GM23338 (cell line): ENCODE results near the gene SCAANT1. TPM values are rescaled to one million over a fixed set of nuclear protein-coding genes. Genes with fewer than 3 reads are reported as not detected.
A peak's percentile ranks its signal among the peaks of the same experiment; 100 is the strongest.

ENCODE experiments used
- ATAC-seq: fragments of 200-7000 bp; cut with Tn5 transposase; 3 replicates; pipeline ENCODE4 v1.9.1; 2020
- DNase-seq: peaks from one replicate; pipeline ENCODE4 v3.0.0-alpha.2; 2015; ENCODE audit warnings: low spot score
- H2AFZ ChIP-seq: fragments of 200-600 bp; sonication (generic); 2 replicates; pipeline ENCODE4 v1.8.0; 2016; ENCODE audit warnings: antibody characterized with exemption, mild to moderate bottlenecking, moderate library complexity
- H3F3A ChIP-seq: fragments of 200-600 bp; sonication (generic); replicated peaks from 2 replicates; pipeline ENCODE4 v1.8.0; 2017; ENCODE audit warnings: antibody characterized with exemption, mixed run types, low read depth
- H3K27ac ChIP-seq: fragments of 200-600 bp; sonication (generic); 2 replicates; pipeline ENCODE4 v1.6.1; 2016; ENCODE audit warnings: low read depth
- H3K27me3 ChIP-seq: fragments of 200-600 bp; sonication (generic); 2 replicates; pipeline ENCODE4 v1.8.0; 2016; ENCODE audit warnings: mild to moderate bottlenecking, mixed run types, moderate library complexity; ENCODE audit not compliant: insufficient read depth
- H3K36me3 ChIP-seq: fragments of 200-600 bp; sonication (generic); 2 replicates; pipeline ENCODE4 v1.8.0; 2016; ENCODE audit warnings: mild to moderate bottlenecking; ENCODE audit not compliant: insufficient read depth
- H3K4me1 ChIP-seq: fragments of 200-600 bp; sonication (generic); 2 replicates; pipeline ENCODE4 v1.8.0; 2016; ENCODE audit warnings: mild to moderate bottlenecking, moderate library complexity; ENCODE audit not compliant: insufficient read depth
- H3K4me2 ChIP-seq: fragments of 200-600 bp; sonication (generic); 2 replicates; pipeline ENCODE4 v1.7.1; 2017; ENCODE audit warnings: mixed run types
- H3K4me3 ChIP-seq: fragments of 200-600 bp; sonication (generic); 2 replicates; pipeline ENCODE4 v1.6.1; 2016; ENCODE audit warnings: mixed run types
- H3K79me2 ChIP-seq: fragments of 200-600 bp; sonication (generic); replicated peaks from 2 replicates; pipeline ENCODE4 v1.8.0; 2017; ENCODE audit warnings: mild to moderate bottlenecking; ENCODE audit not compliant: insufficient read depth
- H3K9me2 ChIP-seq: fragments of 200-600 bp; sonication (generic); 2 replicates; pipeline ENCODE4 v1.8.0; 2017; ENCODE audit not compliant: insufficient read depth
- H4K20me1 ChIP-seq: fragments of 200-600 bp; sonication (generic); replicated peaks from 2 replicates; pipeline ENCODE4 v1.8.0; 2017; ENCODE audit warnings: mild to moderate bottlenecking; ENCODE audit not compliant: insufficient read depth
- H3K27ac Mint-ChIP-seq: 2 replicates; pipeline ENCODE4 v1.8.0; 2020; ENCODE audit warnings: inconsistent platforms, mild to moderate bottlenecking, moderate library complexity, mixed read lengths
- H3K27me3 Mint-ChIP-seq: 3 replicates; pipeline ENCODE4 v1.8.0; 2022; ENCODE audit warnings: low read depth, mild to moderate bottlenecking, moderate library complexity, mixed read lengths, inconsistent platforms; ENCODE audit not compliant: insufficient read depth, poor library complexity
- H3K36me3 Mint-ChIP-seq: 3 replicates; pipeline ENCODE4 v1.8.0; 2021; ENCODE audit warnings: low read depth, mild to moderate bottlenecking, inconsistent platforms, moderate library complexity, mixed read lengths
- H3K4me1 Mint-ChIP-seq: 3 replicates; pipeline ENCODE4 v1.8.0; 2020; ENCODE audit warnings: mild to moderate bottlenecking, inconsistent platforms, mixed read lengths
- H3K4me3 Mint-ChIP-seq: 3 replicates; pipeline ENCODE4 v1.8.0; 2021; ENCODE audit warnings: moderate library complexity, mild to moderate bottlenecking, inconsistent platforms, mixed read lengths
- H3K9me3 Mint-ChIP-seq: 3 replicates; pipeline ENCODE4 v1.8.0; 2020; ENCODE audit warnings: moderate library complexity, mild to moderate bottlenecking, inconsistent platforms, mixed read lengths
- CREB1 ChIP-seq: fragments of 250-450 bp; sonication (Bioruptor Pico); IDR thresholded peaks from 2 replicates; pipeline ENCODE4 v1.5.0; 2020; ENCODE audit warnings: low read depth, mild to moderate bottlenecking, moderate library complexity
- EZH2 ChIP-seq: fragments of 200-600 bp; sonication (generic); IDR thresholded peaks from one replicate; pipeline ENCODE4 v1.8.0; 2017; ENCODE audit warnings: antibody characterized with exemption, mild to moderate bottlenecking, low read depth; ENCODE audit not compliant: unreplicated experiment
- EZH2phosphoT487 ChIP-seq: fragments of 200-600 bp; sonication (generic); IDR thresholded peaks from one replicate; pipeline ENCODE4 v1.8.1; 2018; ENCODE audit warnings: antibody characterized with exemption; ENCODE audit not compliant: unreplicated experiment
- NANOG ChIP-seq: IDR thresholded peaks from 2 replicates; pipeline ENCODE4 v1.6.1; 2016; ENCODE audit warnings: antibody characterized with exemption, borderline replicate concordance
- POLR2AphosphoS5 ChIP-seq: IDR thresholded peaks from 2 replicates; pipeline ENCODE4 v1.6.1; 2016; ENCODE audit warnings: antibody characterized with exemption, low read depth
- REST ChIP-seq: IDR thresholded peaks from one replicate; pipeline ENCODE4 v1.6.1; 2018; ENCODE audit warnings: antibody characterized with exemption; ENCODE audit not compliant: unreplicated experiment
- ZNF114 ChIP-seq: fragments of 250-450 bp; sonication (Bioruptor Pico); IDR thresholded peaks from 2 replicates; pipeline ENCODE4 v1.5.0; 2020; ENCODE audit warnings: mild to moderate bottlenecking, moderate library complexity
- ZNF331 ChIP-seq: fragments of 250-450 bp; sonication (Bioruptor Pico); IDR thresholded peaks from 2 replicates; pipeline ENCODE4 v1.5.0; 2020; ENCODE audit warnings: low read depth, mild to moderate bottlenecking, moderate library complexity
- polyA plus RNA-seq: library from polyadenylated mRNA; unstranded; fragments of >200 nt; fragmentation: Nextera tagmentation; extraction: Ambion mirVana; gene quantifications from 2 replicates; pipeline ENCODE4 v1.2.1, GENCODE V29; 2016
- total RNA-seq: library from RNA; depleted of rRNA; stranded (reverse); fragments of >200 nt; shearing (Covaris generic); gene quantifications from 2 replicates; pipeline ENCODE4 v1.2.3, GENCODE V29; 2014
- TF ChIP-seq, protein P1 (sequence below): fragments of 250-450 bp; sonication (Bioruptor Pico); IDR thresholded peaks from 2 replicates; pipeline ENCODE4 v1.5.0; 2020; ENCODE audit warnings: mild to moderate bottlenecking, moderate library complexity

The SCAANT1 gene
- total and polyA plus RNA-seq, 2 experiments from 2014 or later: 1.2 TPM; not detected in 1

DNA sequence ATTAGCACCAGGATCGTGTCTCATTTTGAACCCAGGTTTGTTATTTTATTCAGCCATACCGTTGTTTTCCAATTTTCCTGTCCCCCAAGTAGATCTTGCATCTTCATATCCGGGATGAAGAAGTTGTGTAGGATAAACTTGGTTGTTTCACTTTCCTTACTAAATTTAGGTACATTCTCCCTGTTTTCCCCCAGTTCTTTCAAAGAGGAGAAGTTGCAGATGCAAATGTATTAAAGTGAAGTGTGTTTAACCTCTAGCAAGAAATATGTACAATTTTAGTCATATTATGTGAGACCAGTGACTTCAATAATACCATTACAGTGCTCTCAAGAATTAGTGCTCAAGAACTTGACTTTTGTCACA is 47.2 kb downstream of the SCAANT1 start:
- Mint-ChIP-seq H3K27me3 (peaks cover 10% of the 10 kb centered on the region), H3K27ac (0 out of 2 replicates have a peak overlapping the region, but pooled peaks have one; percentile 67), H3K9me3 (no peaks in the 10 kb centered on the region), H3K4me3 (peak overlapping the region; percentile 78), H3K4me1 (peaks cover 32% of the 10 kb centered on the region), H3K36me3 (peaks cover 7% of the 10 kb centered on the region)
- Histone ChIP-seq H3K4me1 (peaks cover 36% of the 10 kb centered on the region), H3K36me3 (no peaks in the 10 kb centered on the region), H3F3A (no peaks in the 10 kb centered on the region; the same call in 1 of the 2 replicates), H3K4me3 (peak overlapping the region; percentile 79), H4K20me1 (no peaks in the 10 kb centered on the region), H2AFZ (peak overlapping the region; percentile 77; the same call in 1 of the 2 replicates), H3K27me3 (no peaks in the 10 kb centered on the region), H3K27ac (no peak overlapping the region), H3K9me2 (no peaks in the 10 kb centered on the region), H3K79me2 (peaks cover 81% of the 10 kb centered on the region), H3K4me2 (peak overlapping the region; percentile 80)
- ATAC-seq (no peak), DNase-seq (no peak)
- TF ChIP-seq ZNF114 (CRISPR knock-in tag) (no peak), EZH2 (no peak)

DNA sequence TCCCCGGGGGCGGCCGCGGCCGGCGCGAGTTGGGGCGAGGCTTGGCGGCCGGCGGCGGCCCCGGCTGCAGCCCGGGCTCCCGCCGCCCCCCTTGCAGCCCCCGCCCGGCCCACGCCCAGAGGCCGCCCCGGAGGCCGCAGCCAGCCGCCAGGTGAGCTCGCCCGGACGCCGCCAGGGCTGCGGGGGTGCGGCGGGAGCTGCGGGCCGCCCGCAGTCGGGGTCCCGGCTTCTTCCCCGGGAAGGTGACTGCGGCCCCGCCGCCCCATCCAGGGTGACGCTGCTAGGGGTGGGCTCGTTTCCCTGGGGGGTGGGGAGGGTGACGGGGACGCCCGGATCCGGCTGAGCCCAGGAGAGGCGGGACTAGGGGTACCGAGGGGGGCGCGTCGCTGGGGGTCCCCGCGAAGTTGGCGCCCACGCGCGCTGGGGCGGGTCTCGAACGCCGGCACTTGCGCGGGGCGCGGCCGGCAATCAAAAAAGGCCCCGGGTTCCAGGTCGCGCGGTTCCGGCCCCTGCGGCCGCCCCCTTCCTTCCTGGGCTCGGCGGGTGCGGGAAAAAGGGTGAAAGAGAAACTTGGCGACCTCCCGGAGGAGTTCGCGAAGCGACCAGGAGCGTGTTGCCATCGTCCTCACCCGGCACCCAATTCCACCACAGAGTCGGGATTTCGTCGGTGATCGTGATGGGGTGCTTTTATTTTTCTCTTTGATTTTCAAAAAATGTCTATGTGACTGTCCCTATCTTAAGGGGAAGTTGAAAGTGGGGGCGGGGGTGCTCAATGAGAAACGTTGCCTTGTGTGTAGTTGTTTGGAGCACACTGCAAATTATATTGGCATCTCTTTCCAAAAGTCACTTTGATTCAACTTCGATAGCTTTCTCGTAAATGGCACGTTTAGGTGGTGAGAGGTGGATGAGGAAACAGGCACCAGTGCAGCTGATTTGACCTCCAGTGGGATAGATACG is 47.9 kb downstream of the SCAANT1 start:
- no peaks in the 10 kb centered on the region for H3K36me3 ChIP-seq
- ATAC-seq (peak; percentile 32), DNase-seq (peak; percentile 53)
- Mint-ChIP-seq H3K36me3 (peaks cover 7% of the 10 kb centered on the region), H3K9me3 (no peaks in the 10 kb centered on the region), H3K4me1 (peaks cover 37% of the 10 kb centered on the region), H3K4me3 (peak overlapping the region; percentile 78), H3K27me3 (peaks cover 10% of the 10 kb centered on the region), H3K27ac (peak overlapping the region; percentile 67; the same call in 1 of the 2 replicates)
- H3K27ac ChIP-seq: no peak overlapping the region
- H3K4me3 ChIP-seq: peak overlapping the region; percentile 79
- H2AFZ ChIP-seq: peak overlapping the region; percentile 77
- peaks cover 40% of the 10 kb centered on the region for H3K4me1 ChIP-seq
- H4K20me1 ChIP-seq: no peaks in the 10 kb centered on the region
- H3F3A ChIP-seq: no peaks in the 10 kb centered on the region; the same call in 1 of the 2 replicates
- H3K27me3 ChIP-seq: no peaks in the 10 kb centered on the region
- peaks cover 81% of the 10 kb centered on the region for H3K79me2 ChIP-seq
- no peaks in the 10 kb centered on the region for H3K9me2 ChIP-seq
- H3K4me2 ChIP-seq: peak overlapping the region; percentile 80
- TF ChIP-seq CREB1 (no peak), REST (no peak), ZNF331 (CRISPR knock-in tag) (no peak), POLR2AphosphoS5 (no peak), ZNF114 (CRISPR knock-in tag) (no peak), EZH2phosphoT487 (no peak), NANOG (no peak)
- TF ChIP-seq, protein P1, sequence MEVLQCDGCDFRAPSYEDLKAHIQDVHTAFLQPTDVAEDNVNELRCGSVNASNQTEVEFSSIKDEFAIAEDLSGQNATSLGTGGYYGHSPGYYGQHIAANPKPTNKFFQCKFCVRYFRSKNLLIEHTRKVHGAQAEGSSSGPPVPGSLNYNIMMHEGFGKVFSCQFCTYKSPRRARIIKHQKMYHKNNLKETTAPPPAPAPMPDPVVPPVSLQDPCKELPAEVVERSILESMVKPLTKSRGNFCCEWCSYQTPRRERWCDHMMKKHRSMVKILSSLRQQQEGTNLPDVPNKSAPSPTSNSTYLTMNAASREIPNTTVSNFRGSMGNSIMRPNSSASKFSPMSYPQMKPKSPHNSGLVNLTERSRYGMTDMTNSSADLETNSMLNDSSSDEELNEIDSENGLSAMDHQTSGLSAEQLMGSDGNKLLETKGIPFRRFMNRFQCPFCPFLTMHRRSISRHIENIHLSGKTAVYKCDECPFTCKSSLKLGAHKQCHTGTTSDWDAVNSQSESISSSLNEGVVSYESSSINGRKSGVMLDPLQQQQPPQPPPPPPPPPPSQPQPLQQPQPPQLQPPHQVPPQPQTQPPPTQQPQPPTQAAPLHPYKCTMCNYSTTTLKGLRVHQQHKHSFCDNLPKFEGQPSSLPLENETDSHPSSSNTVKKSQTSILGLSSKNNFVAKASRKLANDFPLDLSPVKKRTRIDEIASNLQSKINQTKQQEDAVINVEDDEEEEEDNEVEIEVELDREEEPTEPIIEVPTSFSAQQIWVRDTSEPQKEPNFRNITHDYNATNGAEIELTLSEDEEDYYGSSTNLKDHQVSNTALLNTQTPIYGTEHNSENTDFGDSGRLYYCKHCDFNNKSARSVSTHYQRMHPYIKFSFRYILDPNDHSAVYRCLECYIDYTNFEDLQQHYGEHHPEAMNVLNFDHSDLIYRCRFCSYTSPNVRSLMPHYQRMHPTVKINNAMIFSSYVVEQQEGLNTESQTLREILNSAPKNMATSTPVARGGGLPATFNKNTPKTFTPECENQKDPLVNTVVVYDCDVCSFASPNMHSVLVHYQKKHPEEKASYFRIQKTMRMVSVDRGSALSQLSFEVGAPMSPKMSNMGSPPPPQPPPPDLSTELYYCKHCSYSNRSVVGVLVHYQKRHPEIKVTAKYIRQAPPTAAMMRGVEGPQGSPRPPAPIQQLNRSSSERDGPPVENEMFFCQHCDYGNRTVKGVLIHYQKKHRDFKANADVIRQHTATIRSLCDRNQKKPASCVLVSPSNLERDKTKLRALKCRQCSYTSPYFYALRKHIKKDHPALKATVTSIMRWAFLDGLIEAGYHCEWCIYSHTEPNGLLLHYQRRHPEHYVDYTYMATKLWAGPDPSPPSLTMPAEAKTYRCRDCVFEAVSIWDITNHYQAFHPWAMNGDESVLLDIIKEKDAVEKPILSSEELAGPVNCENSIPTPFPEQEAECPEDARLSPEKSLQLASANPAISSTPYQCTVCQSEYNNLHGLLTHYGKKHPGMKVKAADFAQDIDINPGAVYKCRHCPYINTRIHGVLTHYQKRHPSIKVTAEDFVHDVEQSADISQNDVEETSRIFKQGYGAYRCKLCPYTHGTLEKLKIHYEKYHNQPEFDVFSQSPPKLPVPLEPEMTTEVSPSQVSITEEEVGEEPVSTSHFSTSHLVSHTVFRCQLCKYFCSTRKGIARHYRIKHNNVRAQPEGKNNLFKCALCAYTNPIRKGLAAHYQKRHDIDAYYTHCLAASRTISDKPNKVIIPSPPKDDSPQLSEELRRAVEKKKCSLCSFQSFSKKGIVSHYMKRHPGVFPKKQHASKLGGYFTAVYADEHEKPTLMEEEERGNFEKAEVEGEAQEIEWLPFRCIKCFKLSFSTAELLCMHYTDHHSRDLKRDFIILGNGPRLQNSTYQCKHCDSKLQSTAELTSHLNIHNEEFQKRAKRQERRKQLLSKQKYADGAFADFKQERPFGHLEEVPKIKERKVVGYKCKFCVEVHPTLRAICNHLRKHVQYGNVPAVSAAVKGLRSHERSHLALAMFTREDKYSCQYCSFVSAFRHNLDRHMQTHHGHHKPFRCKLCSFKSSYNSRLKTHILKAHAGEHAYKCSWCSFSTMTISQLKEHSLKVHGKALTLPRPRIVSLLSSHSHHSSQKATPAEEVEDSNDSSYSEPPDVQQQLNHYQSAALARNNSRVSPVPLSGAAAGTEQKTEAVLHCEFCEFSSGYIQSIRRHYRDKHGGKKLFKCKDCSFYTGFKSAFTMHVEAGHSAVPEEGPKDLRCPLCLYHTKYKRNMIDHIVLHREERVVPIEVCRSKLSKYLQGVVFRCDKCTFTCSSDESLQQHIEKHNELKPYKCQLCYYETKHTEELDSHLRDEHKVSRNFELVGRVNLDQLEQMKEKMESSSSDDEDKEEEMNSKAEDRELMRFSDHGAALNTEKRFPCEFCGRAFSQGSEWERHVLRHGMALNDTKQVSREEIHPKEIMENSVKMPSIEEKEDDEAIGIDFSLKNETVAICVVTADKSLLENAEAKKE (CRISPR knock-in tag): no peak
